ENCODE measurements around the gene ZNF224.

DNA sequence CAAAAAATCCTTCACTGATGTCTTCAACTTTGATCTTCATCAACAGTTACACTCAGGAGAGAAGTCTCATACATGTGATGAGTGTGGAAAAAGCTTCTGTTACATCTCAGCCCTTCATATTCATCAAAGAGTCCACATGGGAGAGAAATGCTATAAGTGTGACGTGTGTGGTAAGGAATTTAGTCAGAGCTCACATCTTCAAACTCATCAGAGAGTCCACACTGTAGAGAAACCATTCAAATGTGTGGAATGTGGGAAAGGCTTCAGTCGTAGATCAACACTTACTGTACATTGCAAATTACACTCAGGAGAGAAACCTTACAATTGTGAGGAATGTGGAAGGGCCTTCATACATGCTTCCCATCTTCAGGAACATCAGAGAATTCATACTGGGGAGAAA lies 62.3 kb downstream of the ZNF224 start:
- TF ChIP-seq BCLAF1 (IDR thresholded peaks at IDR 0.05) = no peak
- TF ChIP-seq ZIK1 (CRISPR knock-in tag; IDR thresholded peaks at IDR 0.05; ENCODE audit: borderline replicate concordance, low read depth) = no peak

Measured in HepG2 (cell line).